Measurements from ENCODE around the gene S1PR3.

S1PR3 gene

GRCh38 chr9:89006267-89006666 is 15.0 kb downstream of the S1PR3 start:
- in situ Hi-C loops (cut with MboI; ENCODE audit: low pct_unique_long_range_greater_than_20kb, low sequenced_read_pairs, unreplicated experiment): no loop called here
- DNase-seq (ENCODE audit: low spot score): no peak
- no peak for TF ChIP-seq CTCF (IDR thresholded peaks at IDR 0.05; ENCODE audit: extremely low read depth, insufficient read depth, missing control alignments)

GRCh38 chr9:89006996-89007967 is 16.0 kb downstream of the S1PR3 start:
- TF ChIP-seq CTCF (IDR thresholded peaks at IDR 0.05; ENCODE audit: extremely low read depth, insufficient read depth, missing control alignments): no peak
- in situ Hi-C loops (cut with MboI; ENCODE audit: low pct_unique_long_range_greater_than_20kb, low sequenced_read_pairs, unreplicated experiment): no loop called here

GRCh38 chr9:89008055-89008743 is 16.9 kb downstream of the S1PR3 start:
- no peak for TF ChIP-seq CTCF (IDR thresholded peaks at IDR 0.05; ENCODE audit: extremely low read depth, insufficient read depth, missing control alignments)
- in situ Hi-C loops (cut with MboI; ENCODE audit: low pct_unique_long_range_greater_than_20kb, low sequenced_read_pairs, unreplicated experiment): no loop called here
- no peak for DNase-seq (ENCODE audit: low spot score)

More at GRCh38 chr9:89006996-89007967, 16.0 kb downstream of the S1PR3 start:
- DNase-seq (ENCODE audit: low spot score): no peak

- no peak for TF ChIP-seq CTCF (IDR thresholded peaks at IDR 0.05; ENCODE audit: extremely low read depth, insufficient read depth, missing control alignments)
- in situ Hi-C loops (cut with MboI; ENCODE audit: low pct_unique_long_range_greater_than_20kb, low sequenced_read_pairs, unreplicated experiment): no loop called here
- no peak for DNase-seq (ENCODE audit: low spot score)
Measured at GRCh38 chr9:89008744-89009545, 17.7 kb downstream of the S1PR3 start.

- DNase-seq (ENCODE audit: low spot score): no peak
- TF ChIP-seq CTCF (IDR thresholded peaks at IDR 0.05; ENCODE audit: extremely low read depth, insufficient read depth, missing control alignments): no peak
- in situ Hi-C loops (cut with MboI; ENCODE audit: low pct_unique_long_range_greater_than_20kb, low sequenced_read_pairs, unreplicated experiment): no loop called here
Measured at GRCh38 chr9:89009546-89009840, 18.2 kb downstream of the S1PR3 start.

- in situ Hi-C loops (cut with MboI; ENCODE audit: low pct_unique_long_range_greater_than_20kb, low sequenced_read_pairs, unreplicated experiment): no loop called here
- DNase-seq (ENCODE audit: low spot score): no peak
- TF ChIP-seq CTCF (IDR thresholded peaks at IDR 0.05; ENCODE audit: extremely low read depth, insufficient read depth, missing control alignments): no peak
Measured at GRCh38 chr9:89010056-89010455, 18.8 kb downstream of the S1PR3 start.
